HCT116 (cell line): Measurements from ENCODE around the gene TSC2.

ENCODE experiments used
- ATF3 ChIP-seq: IDR thresholded peaks from 2 replicates; pipeline ENCODE4 v1.6.1; 2012
- CBX3 ChIP-seq: IDR thresholded peaks from 2 replicates; pipeline ENCODE4 v1.6.1; 2012; ENCODE audit warnings: low read depth
- CTCF ChIP-seq, 3 experiments: fragments of 200-600 bp in 1 of 3; sonication (generic) in 1 of 3; IDR thresholded peaks in 2 of 3; conservative IDR thresholded peaks in 1 of 3; 2 replicates each; pipeline ENCODE4 v1.5.1; 2012 to 2017; ENCODE audit warnings: low read depth in 2 of 3, low read length in 2 of 3, antibody characterized with exemption in 1 of 3, borderline replicate concordance in 1 of 3, control low read depth in 1 of 3, mild to moderate bottlenecking in 1 of 3, mixed read lengths in 1 of 3, mixed run types in 1 of 3, moderate library complexity in 1 of 3; ENCODE audit not compliant: insufficient read depth in 1 of 3
- EZH2 ChIP-seq: fragments of 200-600 bp; sonication (generic); IDR thresholded peaks from 2 replicates; pipeline ENCODE4 v1.6.1; 2017; ENCODE audit warnings: antibody characterized with exemption, mixed run types
- EZH2phosphoT487 ChIP-seq: fragments of 200-600 bp; IDR thresholded peaks from 2 replicates; pipeline ENCODE4 v1.6.1; 2018; ENCODE audit warnings: antibody characterized with exemption, borderline replicate concordance
- JUND ChIP-seq: IDR thresholded peaks from 2 replicates; pipeline ENCODE4 v1.6.1; 2012
- MAX ChIP-seq: IDR thresholded peaks from 2 replicates; pipeline ENCODE4 v1.6.1; 2012
- POLR2A ChIP-seq: IDR thresholded peaks from 2 replicates; pipeline ENCODE4 v1.7.0; 2011; ENCODE audit warnings: borderline replicate concordance; ENCODE audit not compliant: insufficient read depth, insufficient read length; ENCODE audit errors: extremely low read depth
- POLR2AphosphoS5 ChIP-seq: IDR thresholded peaks from 2 replicates; pipeline ENCODE4 v1.6.1; 2011; ENCODE audit warnings: mild to moderate bottlenecking, low read depth, low read length, moderate library complexity
- RAD21 ChIP-seq: IDR thresholded peaks from 2 replicates; pipeline ENCODE4 v1.6.1; 2012; ENCODE audit warnings: low read depth, mild to moderate bottlenecking
- REST ChIP-seq: IDR thresholded peaks from 2 replicates; pipeline ENCODE4 v1.6.1; 2012; ENCODE audit warnings: low read depth
- SIN3A ChIP-seq: IDR thresholded peaks from 2 replicates; pipeline ENCODE4 v1.6.1; 2012; ENCODE audit warnings: low read depth
- TCF7L2 ChIP-seq: IDR thresholded peaks from 2 replicates; pipeline ENCODE4 v1.7.0; 2011; ENCODE audit warnings: borderline replicate concordance, inconsistent platforms; ENCODE audit not compliant: insufficient read depth, insufficient read length; ENCODE audit errors: extremely low read depth
- YY1 ChIP-seq: IDR thresholded peaks from 2 replicates; pipeline ENCODE4 v1.6.1; 2011; ENCODE audit warnings: low read length, low read depth, moderate library complexity, mild to moderate bottlenecking; ENCODE audit not compliant: insufficient replicate concordance; ENCODE audit errors: extremely low read depth

- TF ChIP-seq EZH2 (no peak), REST (no peak), POLR2A (no peak), JUND (no peak), CTCF (IDR thresholded peaks at IDR 0.05 in 2 of 3, conservative IDR thresholded peaks at IDR 0.05 in 1 of 3; ENCODE audit: borderline replicate concordance in 1 of 3, insufficient read depth in 1 of 3, low read depth in 2 of 3, low read length in 2 of 3) (no peak), SIN3A (no peak), POLR2AphosphoS5 (no peak), ATF3 (no peak), TCF7L2 (no peak), CBX3 (no peak), RAD21 (no peak), YY1 (no peak), EZH2phosphoT487 (no peak), MAX (no peak)
Observed at GRCh38 chr16:2088759-2089358, 41.1 kb downstream of the TSC2 start.
